GM12878 (cell line): ENCODE results near the gene TPI1. TPM values are rescaled to one million over a fixed set of nuclear protein-coding genes. Genes with fewer than 3 reads are reported as not detected.

Source experiments
- ATAC-seq: fragments of 200-7000 bp; cut with Tn5 transposase; 3 replicates; pipeline ENCODE4 v1.9.1; 2020; ENCODE audit warnings: mild to moderate bottlenecking, moderate library complexity
- BruUV-seq: library from RNA; stranded (reverse); fragments of 400-500 nt; replicated peaks from 2 replicates; lab custom pipeline; 2021; lab: Mats Ljungman, UMichigan
- CTCF ChIA-PET: fragments of 300-600 bp; sonication (Branson Sonifier 250); formaldehyde crosslinking; extraction: SDS; loops from one replicate; lab custom pipeline; 2021; ENCODE audit warnings: inconsistent platforms; lab: Yijun Ruan, JAX
- POLR2A ChIA-PET: fragments of 350-600 bp; formaldehyde crosslinking; extraction: SDS; loops from one replicate; lab custom pipeline; 2021; ENCODE audit warnings: inconsistent platforms; lab: Charles Lee
- RAD21 ChIA-PET: fragments of 300-600 bp; sonication (Branson Sonifier 250); formaldehyde crosslinking; loops from one replicate; lab custom pipeline; 2023; ENCODE audit warnings: antibody characterized with exemption; ENCODE audit not compliant: unreplicated experiment; lab: Charles Lee
- SMC1A ChIA-PET: fragments of 300-600 bp; sonication (Branson Sonifier 250); formaldehyde crosslinking; loops from one replicate; lab custom pipeline; 2023; ENCODE audit not compliant: unreplicated experiment, uncharacterized antibody; lab: Charles Lee
- DNase-seq: peaks from one replicate; pipeline ENCODE4 v3.0.0-alpha.2; 2011; ENCODE audit warnings: low read depth, low spot score
- FAIRE-seq: peaks from 3 replicates; lab custom pipeline; 2011; peaks lifted over from hg19 to GRCh38; lab: Jason Lieb, UNC
- H2AFZ ChIP-seq: 2 replicates; pipeline ENCODE4 v1.6.0; 2011; ENCODE audit warnings: low read depth, low read length, control low read depth; ENCODE audit not compliant: control insufficient read depth
- H3K27ac ChIP-seq: 2 replicates; pipeline ENCODE4 v1.5.1; 2011; ENCODE audit warnings: control low read depth; ENCODE audit not compliant: control insufficient read depth, insufficient read depth
- H3K27me3 ChIP-seq, 2 experiments: replicated peaks in 1 of 2; 2 replicates each; pipeline versions ENCODE4 v1.6.0 to v1.6.1; 2011; ENCODE audit warnings: low read length in 1 of 2; ENCODE audit not compliant: control insufficient read depth in 2 of 2, insufficient read depth in 2 of 2
- H3K36me3 ChIP-seq, 2 experiments: 2 replicates each; pipeline ENCODE4 v1.5.1; 2011; ENCODE audit warnings: low read length in 1 of 2; ENCODE audit not compliant: control insufficient read depth in 2 of 2, insufficient read depth in 2 of 2
- H3K4me1 ChIP-seq: 2 replicates; pipeline ENCODE4 v1.6.1; 2011; ENCODE audit warnings: mild to moderate bottlenecking, low read length, moderate library complexity, mixed read lengths; ENCODE audit not compliant: control insufficient read depth, insufficient read depth
- H3K4me2 ChIP-seq: 2 replicates; pipeline ENCODE4 v1.6.0; 2011; ENCODE audit warnings: control low read depth; ENCODE audit not compliant: control insufficient read depth, insufficient read depth
- H3K4me3 ChIP-seq: fragments of 200-600 bp; sonication (generic); 2 replicates; pipeline ENCODE4 v1.5.1; 2016
- H3K79me2 ChIP-seq: 2 replicates; pipeline ENCODE4 v1.6.0; 2011; ENCODE audit warnings: low read length; ENCODE audit not compliant: control insufficient read depth, insufficient read depth
- H3K9ac ChIP-seq: 2 replicates; pipeline ENCODE4 v1.8.0; 2011; ENCODE audit warnings: low read length, control low read depth, mixed read lengths; ENCODE audit not compliant: control insufficient read depth, insufficient read depth
- H3K9me3 ChIP-seq: replicated peaks from 3 replicates; pipeline ENCODE4 v1.5.1; 2011; ENCODE audit warnings: mild to moderate bottlenecking, low read length; ENCODE audit not compliant: control insufficient read depth, insufficient read depth
- H4K20me1 ChIP-seq: 2 replicates; pipeline ENCODE4 v1.6.0; 2011; ENCODE audit not compliant: control insufficient read depth, insufficient read depth
- CREM ChIP-seq: IDR thresholded peaks from 2 replicates; pipeline ENCODE4 v1.6.1; 2014; ENCODE audit warnings: antibody characterized with exemption, low read depth
- GATAD2B ChIP-seq: fragments of 450-650 bp; conservative IDR thresholded peaks from 2 replicates; pipeline ENCODE4 v1.6.1; 2017; ENCODE audit warnings: low read depth, mild to moderate bottlenecking, moderate library complexity
- MLLT1 ChIP-seq: fragments of 450-650 bp; IDR thresholded peaks from 2 replicates; pipeline ENCODE4 v1.6.1; 2016; ENCODE audit warnings: mild to moderate bottlenecking
- NR2C2 ChIP-seq: IDR thresholded peaks from 2 replicates; pipeline ENCODE4 v1.6.1; 2011; ENCODE audit warnings: borderline replicate concordance, low read depth; ENCODE audit not compliant: control insufficient read depth, insufficient read length
- POLR2AphosphoS5 ChIP-seq: IDR thresholded peaks from 2 replicates; pipeline ENCODE4 v1.6.1; 2011; ENCODE audit warnings: mild to moderate bottlenecking, low read length, inconsistent platforms
- PRDM15 ChIP-seq: fragments of 450-650 bp; formaldehyde crosslinking; IDR thresholded peaks from 2 replicates; pipeline ENCODE4 v1.4.0; 2020; ENCODE audit warnings: mild to moderate bottlenecking, moderate library complexity
- SMAD1 ChIP-seq: fragments of 450-650 bp; IDR thresholded peaks from 2 replicates; pipeline ENCODE4 v1.6.1; 2018; ENCODE audit warnings: mild to moderate bottlenecking, low read depth; ENCODE audit not compliant: partially characterized antibody
- SMARCA5 ChIP-seq: fragments of 450-650 bp; IDR thresholded peaks from 2 replicates; pipeline ENCODE4 v1.6.1; 2017; ENCODE audit warnings: mild to moderate bottlenecking
- TARDBP ChIP-seq: IDR thresholded peaks from 2 replicates; pipeline ENCODE4 v1.6.1; 2016; ENCODE audit warnings: borderline replicate concordance
- TCF3 ChIP-seq: IDR thresholded peaks from 2 replicates; pipeline ENCODE4 v1.6.1; 2012; ENCODE audit warnings: low read depth, mild to moderate bottlenecking, low read length, borderline replicate concordance; ENCODE audit not compliant: insufficient read depth
- YBX1 ChIP-seq: fragments of 450-650 bp; IDR thresholded peaks from 2 replicates; pipeline ENCODE4 v1.6.1; 2016; ENCODE audit warnings: antibody characterized with exemption
- ZBTB40 ChIP-seq: fragments of 450-650 bp; IDR thresholded peaks from 2 replicates; pipeline ENCODE4 v1.6.1; 2016; ENCODE audit warnings: mild to moderate bottlenecking, moderate library complexity, borderline replicate concordance
- ZZZ3 ChIP-seq: IDR thresholded peaks from 2 replicates; pipeline ENCODE4 v1.6.1; 2011; ENCODE audit warnings: low read depth; ENCODE audit not compliant: control insufficient read depth, insufficient read length
- WGBS: methylation state at CpG from one replicate; pipeline ENCODE4 v1.1.6; 2016; ENCODE audit warnings: low lambda C conversion rate; ENCODE audit not compliant: insufficient replicate concordance, insufficient coverage; ENCODE audit errors: missing lambda C conversion rate; 5-methylcytosine and 5-hydroxymethylcytosine counted together
- in situ Hi-C: fragments of 300-500 bp; cut with MboI; formaldehyde crosslinking; loops from 9 replicates; pipeline ENCODE4 v1.14.3; 2018; ENCODE audit warnings: mixed read lengths
- intact Hi-C: fragments of 100-400 bp; cut with micrococcal nuclease; formaldehyde crosslinking; loops from one replicate; pipeline ENCODE4 v1.14.2; 2022; ENCODE audit not compliant: unreplicated experiment
- polyA plus RNA-seq, 11 experiments: library from polyadenylated mRNA; depleted of rRNA in 4 of 11; unstranded in 6 of 11; stranded (reverse) in 5 of 11; fragments of >200 nt; fragmentation: Nextera tagmentation in 4 of 11; fragmentation: Illumina TruSeq in 1 of 11; extraction: Ambion mirVana in 4 of 11; extraction: Trizol in 1 of 11; gene quantifications; 1 replicate in 1 of 11; 2 replicates in 10 of 11; pipeline versions ENCODE4 v1.2.1 to v1.2.3, GENCODE V29; 2011 to 2016; ENCODE audit warnings: inconsistent platforms in 2 of 11, missing spikeins in 2 of 11, low read depth in 1 of 11
- total RNA-seq, 4 experiments: library from RNA; depleted of rRNA in 3 of 4; stranded (reverse); fragments of >200 nt in 3 of 4; fragmentation: Illumina TruSeq in 1 of 4; extraction: Trizol in 1 of 4; gene quantifications; 2 replicates each; pipeline versions ENCODE4 v1.2.1 to v1.2.3, GENCODE V29; 2013 to 2021

The TPI1 gene
- total and polyA plus RNA-seq, 10 of the 15 experiments (the other 5 are each of a cell fraction or from before 2014, with no cell fraction given) = 916 to 7,349 (median 1,677) TPM

- no peaks in the 10 kb centered on the region for H4K20me1 ChIP-seq
- POLR2A ChIA-PET = interaction anchor here (0.5 to 1.4 kb wide), 5 partner anchors 10 to 201 kb away, joined by 3 to 4 read pairs (median 3); no protein-coding TSS in a partner anchor
- no peaks in the 10 kb centered on the region for H3K9me3 ChIP-seq
- BruUV-seq = no TSS peak
- H3K9ac ChIP-seq = no peak overlapping the region
- 3% methylated on average over 70 of the region's 71 CpGs for WGBS
- H3K4me1 ChIP-seq = peaks cover 4% of the 10 kb centered on the region
- H3K27ac ChIP-seq = no peak overlapping the region
- H3K27me3 ChIP-seq = peaks cover 23 to 24% of the 10 kb centered on the region in 2 experiments
- no peaks in the 10 kb centered on the region for H3K36me3 ChIP-seq
- CTCF ChIA-PET = interaction anchor here (1.2 to 2.3 kb wide), 3 partner anchors 19 to 76 kb away, joined by 5 to 14 read pairs (median 9); partner anchors contain the start of genes MLF2 and SPSB2
- intact Hi-C loops (loop anchor here (5.0 kb wide), 1 partner anchor 92 kb away; no protein-coding TSS in a partner anchor), in situ Hi-C loops (loop anchor here (5.0 kb wide), 1 partner anchor 77 kb away; the partner anchor contains the start of gene MLF2)
- FAIRE-seq = no peak
- SMC1A ChIA-PET = interaction anchor here (0.6 kb wide), 1 partner anchor 94 kb away, joined by 3 read pairs; no protein-coding TSS in a partner anchor
- H3K4me3 ChIP-seq = peak overlapping the region; percentile 74; the same call in 1 of the 2 replicates
- peak overlapping the region; percentile 95 for H3K4me2 ChIP-seq
- H2AFZ ChIP-seq = peak overlapping the region; percentile 68
- no peaks in the 10 kb centered on the region for H3K79me2 ChIP-seq
- RAD21 ChIA-PET = interaction anchor here (0.7 to 3.0 kb wide), 4 partner anchors 23 to 76 kb away, joined by 3 to 14 read pairs (median 3); partner anchors contain the start of genes MLF2 and USP5
- DNase-seq = no peak
- peak; percentile 55 for ATAC-seq
- TF ChIP-seq POLR2AphosphoS5 (no peak), TCF3 (no peak), YBX1 (no peak), TARDBP (no peak), ZBTB40 (0 out of 2 replicates have a peak, but pooled peaks have one; percentile 28), ZZZ3 (no peak), MLLT1 (peak; percentile 75), GATAD2B (0 out of 2 replicates have a peak, but pooled peaks have one; percentile 5), PRDM15 (CRISPR knock-in tag) (no peak), SMARCA5 (no peak), NR2C2 (no peak), CREM (0 out of 2 replicates have a peak, but pooled peaks have one; percentile 15), SMAD1 (no peak)
Measured at GRCh38 chr12:6828781-6829535, 38.4 kb upstream of the TPI1 start.
